OCI-LY7 (cell line): ENCODE results near the gene GRK4.

Experiments
- CTCF ChIP-seq: fragments of 200-600 bp; sonication (generic); conservative IDR thresholded peaks from 2 replicates; pipeline ENCODE4 v1.5.1; 2014; ENCODE audit warnings: mild to moderate bottlenecking, antibody characterized with exemption, low read length, moderate library complexity, mixed read lengths
- EZH2phosphoT487 ChIP-seq: fragments of 200-600 bp; sonication (generic); IDR thresholded peaks from 2 replicates; pipeline ENCODE4 v1.6.1; 2018; ENCODE audit warnings: low read depth, borderline replicate concordance, mild to moderate bottlenecking, mixed run types, antibody characterized with exemption, low read length, moderate library complexity, mixed read lengths

- TF ChIP-seq EZH2phosphoT487 (no peak), CTCF (no peak)
Observed at GRCh38 chr4:2991243-2991642, 27.9 kb downstream of the GRK4 start.
